Hindlimb muscle (tissue), 1 donor: ENCODE results near the gene AGA. TPM values are rescaled to one million over a fixed set of nuclear protein-coding genes. Genes with fewer than 3 reads are reported as not detected.

Source experiments
- DNase-seq: peaks from one replicate; pipeline ENCODE4 v3.0.0-alpha.2; 2013
- polyA plus RNA-seq: library from polyadenylated mRNA; unstranded; fragments of 120-200 nt; gene quantifications from one replicate; pipeline ENCODE4 v1.2.1, GENCODE V29; 2013; ENCODE audit not compliant: insufficient read length

Gene AGA
- polyA plus RNA-seq = 6.1 TPM

DNA sequence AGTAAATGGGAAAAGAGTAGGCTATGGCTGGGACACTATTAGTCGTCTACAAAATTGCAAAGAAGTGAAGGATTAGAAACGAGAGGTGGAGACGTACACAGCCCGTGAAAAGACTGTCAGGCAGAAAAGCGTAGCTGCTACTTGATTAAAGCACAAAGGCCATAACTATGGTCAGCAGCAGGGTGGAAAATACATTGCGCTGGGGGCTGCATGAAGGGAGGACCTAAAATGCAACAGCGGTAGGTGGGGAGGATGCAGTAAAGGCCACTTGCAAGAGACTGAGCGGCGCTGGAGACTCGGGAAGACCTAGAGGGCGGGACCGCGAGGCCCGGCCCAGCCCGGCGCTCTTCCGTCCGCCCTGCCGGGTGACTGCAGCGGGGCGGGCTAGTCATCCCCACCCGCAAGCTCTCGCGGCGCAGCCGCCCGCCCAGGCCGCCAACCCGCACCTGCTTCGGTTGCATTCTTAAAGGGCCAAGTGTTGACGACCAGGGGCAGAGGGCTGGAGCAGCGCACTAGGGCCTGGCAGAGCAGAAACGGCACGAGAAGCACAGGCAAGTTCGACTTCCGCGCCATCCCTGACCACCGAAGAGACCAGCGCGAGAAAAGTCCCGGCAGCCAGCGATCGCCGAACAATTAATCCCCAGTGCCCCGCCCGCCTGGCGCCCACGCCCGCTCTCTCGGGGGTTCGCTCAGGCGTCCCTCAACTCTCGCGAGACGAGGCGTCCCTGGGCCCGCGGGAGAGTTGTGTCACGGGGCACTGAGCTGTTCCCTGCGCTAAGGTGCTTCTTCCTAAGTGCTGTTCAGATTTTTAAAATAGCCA is at the start of gene AGA:
AGA (minus strand) TSS at position 635 of the 820 bp plus-strand sequence; CDS start at position 573, 62 bp downstream.
- peak; percentile 90 for DNase-seq

DNA sequence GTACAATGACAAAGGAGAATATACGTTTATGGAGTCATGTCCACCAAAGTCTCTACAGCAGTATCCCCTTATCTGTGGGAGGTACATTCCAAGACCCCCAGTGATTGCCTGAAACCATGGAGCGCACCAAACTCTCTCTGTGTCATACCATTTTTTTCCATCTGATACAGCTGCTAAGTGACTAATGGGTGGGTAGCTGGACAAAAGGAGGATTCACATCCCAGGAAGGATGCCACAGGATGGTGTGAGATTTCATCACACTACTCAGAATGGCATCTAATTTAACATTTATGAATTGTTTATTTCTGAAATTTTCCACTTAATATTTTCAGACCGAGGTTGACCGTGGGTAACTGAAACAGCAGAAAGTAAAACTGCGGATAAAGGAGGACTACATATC is 49.8 kb upstream of the AGA start:
- DNase-seq = no peak

DNA sequence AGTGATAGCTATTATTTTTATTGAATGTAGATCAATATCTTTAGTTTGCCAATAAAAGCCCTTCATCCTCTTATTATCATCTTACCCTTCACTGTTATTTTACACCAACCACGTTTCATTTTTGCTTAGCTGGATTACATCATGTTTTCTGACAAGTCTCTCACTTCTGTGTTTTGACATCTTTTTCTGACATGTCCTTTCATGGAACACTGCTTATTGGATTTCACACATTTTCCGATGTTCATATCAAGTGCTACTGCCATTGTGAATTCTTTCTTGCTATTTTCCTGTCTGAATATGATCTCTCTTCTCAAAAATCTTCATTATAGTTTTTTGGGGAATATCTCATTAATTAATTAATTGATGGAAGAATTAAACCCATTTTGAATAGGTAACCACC is 48.5 kb upstream of the AGA start:
- DNase-seq = no peak

DNA sequence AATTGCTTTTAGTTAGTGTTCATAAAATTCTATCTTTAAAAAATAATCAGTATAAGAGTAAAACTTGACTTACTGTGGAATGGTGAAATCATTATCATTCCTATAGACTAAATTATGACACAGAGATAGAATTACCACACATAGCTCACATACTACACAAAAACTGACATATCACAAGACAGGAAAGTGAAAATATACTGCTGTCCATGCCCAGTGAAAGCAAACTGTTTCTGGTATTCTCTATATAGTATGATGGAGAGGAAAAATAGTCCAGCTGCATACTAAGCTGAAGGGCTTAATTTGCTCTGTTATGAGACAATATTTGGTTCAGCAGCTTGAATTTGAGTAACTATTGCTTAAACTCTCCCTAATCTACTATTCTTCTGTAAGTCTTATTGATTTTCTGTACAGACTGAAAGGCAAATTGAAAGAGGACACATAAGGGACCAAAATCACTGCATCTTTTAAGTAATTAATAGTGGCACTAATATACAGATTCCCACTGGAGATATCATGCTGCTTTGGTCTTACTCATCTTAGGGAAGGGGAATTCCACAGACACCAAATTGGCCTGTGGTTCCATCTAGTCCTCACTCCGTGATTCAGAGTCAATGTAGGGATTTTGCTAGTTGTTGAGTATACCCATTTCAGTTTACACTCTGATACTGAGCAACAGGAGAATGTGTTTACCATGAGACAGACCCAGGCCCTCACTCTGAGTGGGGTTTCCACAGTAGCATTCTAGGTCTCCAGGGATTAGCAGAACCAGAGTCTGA is 47.4 kb upstream of the AGA start:
- no peak for DNase-seq

DNA sequence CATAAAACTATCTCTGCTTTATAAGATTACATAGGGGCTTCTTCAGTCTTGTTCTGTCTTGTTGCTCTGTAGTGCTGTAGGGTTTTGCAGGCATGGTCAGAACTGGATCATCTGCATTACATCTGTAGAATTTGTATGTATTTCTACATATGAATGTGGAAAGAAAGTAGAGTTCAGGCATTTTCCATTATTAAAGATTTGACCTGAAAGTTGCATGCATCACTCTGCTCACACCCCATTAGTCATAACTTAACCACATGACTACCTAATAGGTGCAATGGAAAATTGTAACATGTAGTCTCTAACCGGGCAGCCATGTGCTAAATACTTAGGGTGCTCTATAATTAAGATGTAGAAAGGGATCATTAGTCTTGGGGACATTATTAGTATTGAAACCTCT is 45.7 kb upstream of the AGA start:
- no peak for DNase-seq

DNA sequence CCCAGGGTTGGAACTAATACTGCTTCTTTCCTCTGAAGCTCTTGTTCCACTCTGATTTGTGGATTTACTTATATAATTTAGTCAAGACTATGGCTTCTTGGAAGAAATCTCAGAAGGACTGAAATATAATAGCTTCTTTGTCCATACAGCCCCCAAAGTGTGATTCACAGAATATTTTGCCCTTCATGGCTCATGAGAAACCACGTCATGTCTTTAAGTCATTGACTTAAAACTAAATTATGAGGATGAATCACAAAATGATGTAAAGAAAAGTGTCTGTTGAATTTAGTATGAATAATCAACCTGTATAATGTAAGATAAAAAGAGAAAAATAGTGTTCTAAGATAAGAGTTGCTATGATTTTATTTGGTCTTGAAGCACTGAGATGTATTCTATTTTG is 43.3 kb upstream of the AGA start:
- no peak for DNase-seq

DNA sequence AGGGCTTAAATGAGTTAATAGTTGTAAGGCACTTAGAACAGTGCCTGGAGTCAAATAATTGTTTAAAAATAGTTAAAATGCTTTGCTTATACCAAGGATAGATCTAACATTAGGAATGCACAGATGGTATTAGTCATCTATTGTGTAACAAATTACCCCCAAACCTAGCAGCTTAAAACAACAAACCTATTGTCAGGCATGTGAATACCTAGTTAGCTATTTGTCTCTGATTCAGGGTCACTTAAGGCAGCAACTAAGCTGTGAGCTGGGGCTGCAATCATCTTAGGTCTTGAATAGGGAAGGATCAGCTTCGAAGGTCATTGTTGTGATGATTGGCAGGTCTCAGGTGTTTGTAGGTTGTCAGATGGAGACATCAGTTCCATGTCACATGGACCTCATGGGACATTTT is 42.4 kb upstream of the AGA start:
- no peak for DNase-seq

DNA sequence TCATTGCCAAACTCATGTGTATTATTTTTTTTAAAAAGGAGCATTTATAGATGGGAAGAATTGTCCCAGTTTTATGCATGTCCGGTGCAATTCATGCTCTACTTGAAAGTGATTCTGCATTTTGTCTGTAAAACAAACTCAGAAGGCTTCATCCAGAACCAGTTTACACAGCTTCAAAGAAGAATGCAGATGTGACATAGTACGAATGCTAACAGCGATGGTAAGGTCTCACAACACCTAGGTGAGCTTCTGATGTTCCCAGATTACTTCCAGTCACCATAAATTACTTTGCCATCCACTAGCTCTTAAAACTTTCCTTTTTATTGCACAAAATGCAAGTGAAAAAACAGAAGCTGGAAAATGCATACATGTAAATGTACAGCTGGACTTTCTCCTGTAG is 41.5 kb upstream of the AGA start:
- no peak for DNase-seq

DNA sequence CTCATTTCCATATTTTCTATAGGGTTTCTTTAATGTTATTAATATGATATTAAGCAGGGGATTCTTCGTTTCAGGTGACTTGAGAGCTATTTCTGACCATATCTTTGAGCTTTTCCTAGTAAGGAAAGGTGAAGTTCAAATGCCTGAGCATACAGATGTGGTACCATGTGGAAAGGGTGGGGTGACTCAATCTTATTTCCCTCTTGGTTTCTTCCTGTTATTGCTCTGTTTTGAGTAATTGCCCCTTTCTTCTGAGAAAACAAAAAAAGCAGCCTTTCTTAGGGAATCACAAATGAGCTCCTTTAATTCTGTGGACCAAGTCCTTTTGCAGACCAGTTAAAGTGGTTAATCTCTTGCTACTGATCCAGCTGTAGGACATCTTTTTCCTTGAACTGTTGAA is 41.0 kb upstream of the AGA start:
- DNase-seq = no peak

DNA sequence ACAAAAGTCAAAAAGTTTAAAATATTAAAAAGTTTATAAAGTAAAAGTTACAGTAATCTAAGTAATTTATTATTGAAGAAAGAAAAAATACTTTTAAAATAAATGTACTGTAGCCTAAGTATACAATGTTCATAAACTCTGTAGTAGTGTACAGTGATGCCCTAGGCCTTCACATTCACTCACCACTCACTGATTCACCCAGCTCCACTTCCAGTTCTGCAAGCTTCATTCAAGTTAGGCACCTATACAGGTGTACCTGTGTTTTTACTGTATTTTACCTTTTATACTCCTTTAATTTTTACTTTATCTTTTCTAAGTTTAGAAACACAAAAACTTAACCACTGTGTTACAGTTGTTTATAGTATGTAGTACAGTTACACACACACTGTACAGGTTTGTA is 40.1 kb upstream of the AGA start:
- DNase-seq = no peak

DNA sequence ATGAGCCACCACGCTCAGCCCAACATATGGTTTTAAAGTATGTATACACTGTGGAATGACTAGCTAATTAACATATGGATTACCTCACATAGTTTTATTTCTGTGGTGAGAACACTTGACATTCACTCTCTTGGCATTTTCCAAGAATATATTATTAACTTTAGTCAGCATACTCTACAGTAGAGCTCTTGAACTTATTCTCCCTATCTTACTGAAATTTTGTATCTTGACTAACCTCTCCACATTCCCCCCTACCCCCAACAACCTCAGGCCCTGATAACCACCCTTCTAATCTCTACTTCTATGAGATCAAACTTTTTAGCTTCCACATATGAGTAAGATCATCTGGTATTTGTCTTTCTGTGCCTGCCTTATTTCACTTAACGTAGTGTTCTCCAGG is 38.6 kb upstream of the AGA start:
- no peak for DNase-seq

DNA sequence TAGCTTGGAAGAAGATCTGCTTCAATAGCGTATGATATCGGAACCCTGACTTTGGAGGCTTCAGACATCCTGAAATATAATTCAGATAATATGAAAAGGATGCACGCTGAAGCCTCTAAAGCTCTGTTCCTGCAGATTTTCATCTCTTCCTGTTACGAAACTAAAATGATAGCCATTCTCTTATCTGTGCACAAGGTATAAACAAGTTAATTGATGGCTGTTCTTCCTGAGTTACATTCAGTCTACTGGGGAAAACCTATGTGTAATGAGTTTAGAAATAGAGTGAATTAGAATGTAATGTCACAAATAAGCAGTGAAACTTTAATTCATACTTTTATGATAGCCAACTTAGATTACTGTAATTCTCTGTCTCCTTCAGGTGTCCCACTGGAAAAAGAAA is 36.8 kb upstream of the AGA start:
- no peak for DNase-seq

DNA sequence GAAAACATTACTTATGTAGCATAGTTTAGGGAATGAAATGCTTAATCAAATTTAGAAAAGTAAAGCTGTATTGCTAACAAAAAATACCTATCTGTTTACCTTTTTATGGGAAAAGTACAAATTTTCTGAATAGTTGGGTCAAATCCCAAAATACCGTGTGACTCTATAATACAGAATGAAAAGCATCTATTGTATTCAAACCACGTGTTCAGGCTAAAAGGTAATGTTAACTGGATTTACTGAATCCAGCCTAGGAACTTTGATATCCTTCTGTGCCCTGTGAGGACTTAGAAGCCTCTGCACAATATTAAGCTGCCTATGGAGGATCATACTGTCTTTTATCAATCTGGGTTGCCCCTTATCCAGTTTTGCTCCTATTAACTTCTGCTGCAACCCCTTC is 36.3 kb upstream of the AGA start:
- DNase-seq = no peak

DNA sequence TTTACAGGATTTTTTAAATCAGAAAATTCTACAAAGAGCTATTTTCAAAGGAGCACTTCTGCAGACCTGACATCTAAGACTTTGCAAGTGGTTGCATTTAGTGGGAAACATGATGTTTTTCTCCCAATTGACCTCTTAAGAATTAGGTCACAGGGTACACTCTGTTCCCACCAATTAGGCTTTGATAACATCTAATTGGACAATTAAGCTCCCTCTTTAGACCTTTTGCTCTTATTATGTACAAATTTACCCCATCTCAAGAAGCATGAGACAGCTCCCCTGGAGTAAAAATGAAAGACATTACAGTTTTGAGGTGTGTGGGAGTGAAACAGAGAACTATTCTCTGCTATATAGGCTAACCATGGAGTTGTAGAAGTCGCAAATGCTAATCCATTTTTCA is 31.8 kb upstream of the AGA start:
- no peak for DNase-seq

DNA sequence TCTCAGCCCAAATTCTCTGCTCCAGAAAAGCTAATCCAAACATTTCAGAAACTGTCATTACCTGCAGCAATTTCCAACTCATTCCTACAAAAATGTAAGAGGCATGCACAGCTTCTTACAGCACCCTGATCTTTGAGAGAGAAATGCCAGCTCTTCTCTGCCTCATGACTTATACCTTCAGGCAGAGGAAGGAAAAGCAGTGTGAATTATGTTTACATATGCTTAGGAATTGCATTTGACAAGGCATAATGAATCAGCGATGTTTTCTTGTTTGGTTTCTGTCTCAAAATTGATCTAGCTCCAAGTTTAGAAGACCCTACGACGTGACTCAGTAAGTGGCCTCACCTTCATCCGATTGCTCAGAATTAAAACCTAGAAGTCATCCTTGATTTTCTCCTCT is 21.8 kb upstream of the AGA start:
- no peak for DNase-seq

DNA sequence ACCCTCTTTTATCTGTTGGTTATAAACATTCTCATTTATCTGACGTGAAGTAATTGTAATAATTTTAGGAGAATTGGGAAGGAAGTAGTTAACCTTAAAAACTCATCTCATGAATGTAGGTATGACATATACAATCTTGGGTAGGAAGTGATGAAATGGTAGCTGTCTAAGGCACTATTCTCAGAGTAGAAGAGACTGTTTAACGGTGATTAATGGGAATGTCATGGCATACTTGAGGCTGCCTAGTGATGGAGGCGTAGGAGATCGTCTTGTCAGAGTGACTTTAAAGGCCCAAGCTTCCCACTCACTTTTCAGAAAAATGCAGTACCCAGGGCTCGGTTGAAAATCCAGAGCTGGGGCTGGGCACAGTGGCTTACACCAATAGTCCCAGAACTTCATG is 19.4 kb upstream of the AGA start:
- no peak for DNase-seq

DNA sequence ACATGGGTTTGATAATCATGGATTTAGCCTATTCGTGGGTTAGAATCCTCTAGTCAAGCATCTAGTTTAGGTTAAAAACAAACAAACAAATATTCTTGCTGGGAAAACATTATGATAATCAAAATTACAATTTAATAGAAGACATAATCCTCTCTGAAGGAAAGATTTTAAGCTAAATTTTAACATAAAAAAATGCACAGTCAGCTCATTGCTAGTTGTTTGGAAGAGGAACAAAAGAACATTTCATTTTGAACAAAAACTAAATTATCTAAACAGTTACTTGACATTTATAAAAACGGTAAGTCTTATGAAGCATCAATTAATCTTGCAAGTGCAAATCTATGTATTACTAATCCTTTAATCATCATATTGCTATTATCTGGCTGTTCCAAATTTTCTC is 18.2 kb upstream of the AGA start:
- no peak for DNase-seq

DNA sequence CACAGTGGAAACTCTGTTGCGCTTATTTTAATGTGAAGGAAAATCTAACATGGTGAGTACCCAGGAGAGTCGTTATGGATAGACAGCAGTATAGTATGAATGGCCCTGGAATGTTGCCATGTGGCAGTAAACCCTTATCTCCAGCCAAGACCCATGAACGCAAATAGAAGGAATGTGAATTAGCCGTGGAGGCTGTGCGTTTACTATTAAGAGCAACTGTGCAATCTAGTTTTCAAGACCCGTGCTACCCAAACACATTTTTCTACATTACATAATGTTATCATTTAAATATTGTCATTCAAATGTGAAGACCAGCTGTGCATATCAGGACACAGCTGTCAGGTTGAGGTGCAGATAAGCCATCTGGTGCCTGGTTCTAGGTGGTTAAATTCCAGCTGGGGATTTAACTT is 13.3 kb upstream of the AGA start:
- peak; percentile 24 for DNase-seq

DNA sequence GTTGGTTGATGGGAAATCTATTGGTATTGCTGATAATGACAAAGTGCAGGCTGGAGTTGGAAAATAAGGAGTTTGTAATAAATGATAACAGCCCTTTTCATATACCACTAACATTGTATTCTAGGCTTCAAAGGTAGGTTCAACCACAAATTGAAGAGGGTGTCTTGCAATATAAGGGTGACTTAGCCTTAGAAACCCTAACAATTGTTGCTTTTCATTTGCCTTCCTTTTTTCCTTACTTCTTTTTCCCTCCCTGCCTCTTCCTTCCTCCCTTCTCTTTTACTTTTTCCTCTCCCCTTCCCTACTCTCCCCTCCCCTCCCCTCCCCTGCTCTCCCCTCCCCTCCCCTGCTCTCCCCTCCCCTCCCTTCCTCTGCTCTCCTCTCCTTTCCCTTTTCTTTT is 10.9 kb upstream of the AGA start:
- DNase-seq = no peak

DNA sequence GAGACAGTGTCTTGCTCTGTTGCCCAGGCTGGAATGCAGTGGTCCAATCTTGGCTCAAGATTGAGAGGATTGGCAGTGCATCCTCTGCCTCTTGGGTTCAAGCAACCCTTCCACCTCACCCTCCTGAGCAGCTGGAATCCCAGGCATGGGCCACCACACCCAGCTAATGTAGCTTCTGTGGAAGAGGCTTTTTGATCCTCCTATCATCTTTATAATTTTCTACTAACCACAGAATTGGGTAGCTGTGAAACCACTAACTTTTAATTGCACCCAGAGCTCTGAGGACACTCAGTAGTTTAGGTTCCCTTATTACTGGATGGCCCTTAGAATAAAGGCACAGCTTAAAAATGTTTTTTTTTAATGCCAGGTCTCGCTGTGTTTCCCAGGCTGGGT is 8.9 kb upstream of the AGA start:
- no peak for DNase-seq

DNA sequence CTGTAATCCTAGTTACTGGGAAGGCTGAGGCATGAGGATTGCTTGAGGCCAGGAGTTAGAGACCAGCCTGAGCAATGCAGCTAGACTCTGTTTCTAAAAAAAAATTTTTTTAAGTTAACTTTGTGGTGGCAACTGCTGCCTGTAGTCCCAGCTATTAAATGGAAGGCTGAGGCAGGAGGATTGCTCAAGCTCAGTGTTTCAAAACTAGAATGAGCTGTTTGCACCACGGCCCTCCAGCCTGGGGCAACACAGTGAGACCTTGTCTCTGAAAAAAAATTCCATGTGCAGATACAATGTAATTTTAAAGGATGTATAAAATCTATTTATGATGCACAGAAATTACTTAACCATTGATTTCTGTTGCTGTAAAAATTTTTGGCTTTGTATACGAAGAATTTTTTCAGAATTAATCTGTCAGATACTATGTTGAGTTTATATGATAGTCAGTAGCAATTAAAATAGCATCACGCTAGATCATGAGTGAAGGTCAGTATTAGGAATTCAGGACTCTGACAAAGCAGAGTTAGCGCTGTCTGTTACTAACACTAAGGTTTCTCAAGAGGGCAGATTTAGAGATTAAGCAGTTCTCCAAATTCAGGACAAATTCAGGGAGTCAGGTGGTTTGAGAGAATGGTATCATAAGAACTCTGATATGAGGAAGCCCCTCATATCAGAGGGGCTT is 8.3 kb upstream of the AGA start:
- no peak for DNase-seq

DNA sequence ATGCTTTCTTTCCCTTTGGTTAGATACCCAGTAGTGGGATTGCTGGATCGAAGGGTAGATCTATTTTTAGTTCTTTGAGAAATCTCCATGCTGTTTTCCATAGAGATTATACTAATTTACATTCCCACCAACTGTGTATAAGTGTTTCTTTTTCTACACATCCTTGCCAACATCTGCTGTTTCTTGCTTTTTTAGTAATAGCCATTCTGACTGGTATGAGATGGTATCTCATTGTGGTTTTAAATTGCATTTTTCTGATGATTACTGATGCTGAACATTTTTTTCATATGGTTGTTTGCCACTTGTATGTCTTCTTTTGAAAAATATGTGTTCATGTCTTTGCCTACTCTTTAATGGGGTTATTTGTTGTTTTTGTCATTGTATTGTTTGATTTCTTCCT is 6.6 kb upstream of the AGA start:
- DNase-seq = no peak

DNA sequence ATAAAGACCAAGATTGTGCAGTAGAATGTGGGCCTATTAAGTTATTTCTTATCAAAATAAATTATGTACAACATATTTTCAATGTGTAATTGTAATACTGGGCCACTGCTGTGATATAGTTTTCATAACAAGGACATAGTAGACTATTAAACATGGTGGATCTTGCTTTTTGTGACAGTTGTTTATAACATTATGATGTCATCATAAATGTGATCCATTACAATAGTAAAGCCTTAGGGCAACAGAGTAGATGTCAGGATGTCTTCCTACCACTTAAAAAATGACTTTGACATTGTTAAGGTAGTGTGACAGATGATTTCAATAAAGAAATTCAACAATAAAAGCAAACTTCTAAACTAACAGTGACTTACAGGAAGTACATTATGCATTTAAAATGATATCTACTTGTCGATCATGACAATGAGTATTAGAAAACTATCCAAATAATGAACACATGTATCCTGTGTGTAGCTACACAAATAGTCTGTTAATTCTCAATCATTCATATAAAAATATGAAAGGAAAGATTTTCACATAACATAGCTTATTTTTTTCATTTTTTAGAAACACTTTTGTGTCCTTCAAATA is 5.3 kb upstream of the AGA start:
- no peak for DNase-seq
